Naive thymus-derived CD8-positive, alpha-beta T cell (primary cell): ENCODE results near the gene AMN. TPM values are rescaled to one million over a fixed set of nuclear protein-coding genes. Genes with fewer than 3 reads are reported as not detected.

Source experiments
- ATAC-seq, 2 donors: fragments of 150-1000 bp; cut with Tn5 transposase in 1 of 2; sonication (Bioruptor Pico), chemical (Tn5 transposase) in 1 of 2; 1 replicate in 1 of 2; 2 replicates in 1 of 2; pipeline ENCODE4 v1.10.0; 2021; ENCODE audit warnings: mild to moderate bottlenecking in 2 of 2, moderate library complexity in 2 of 2
- POLR2A ChIA-PET: fragments of 350-600 bp; sonication (Branson Sonifier 250); formaldehyde crosslinking; loops from one replicate; lab custom pipeline; 2021; ENCODE audit warnings: antibody characterized with exemption; lab: Charles Lee
- DNase-seq, 10 donors: peaks; one replicate each; pipeline versions ENCODE4 v3.0.0 to v3.0.0-alpha.2; 2020 to 2022
- H3K27ac Mint-ChIP-seq, 10 donors: one replicate each; pipeline ENCODE4 v1.8.0; 2020 to 2022; ENCODE audit warnings: mild to moderate bottlenecking in 10 of 10, mixed read lengths in 10 of 10, moderate library complexity in 4 of 10, inconsistent platforms in 1 of 10
- H3K27me3 Mint-ChIP-seq, 5 donors: one replicate each; pipeline ENCODE4 v1.8.0; 2021 to 2022; ENCODE audit warnings: mixed read lengths in 5 of 5
- H3K36me3 Mint-ChIP-seq, 3 donors: one replicate each; pipeline ENCODE4 v1.8.0; 2020 to 2022; ENCODE audit warnings: mixed read lengths in 3 of 3, mild to moderate bottlenecking in 2 of 3, inconsistent platforms in 1 of 3
- H3K4me1 Mint-ChIP-seq, 4 donors: one replicate each; pipeline ENCODE4 v1.8.0; 2021 to 2022; ENCODE audit warnings: mixed read lengths in 4 of 4
- H3K4me3 Mint-ChIP-seq, 10 donors: one replicate each; pipeline ENCODE4 v1.8.0; 2020 to 2022; ENCODE audit warnings: mild to moderate bottlenecking in 10 of 10, mixed read lengths in 10 of 10, moderate library complexity in 6 of 10, inconsistent platforms in 1 of 10
- H3K9me3 Mint-ChIP-seq, 9 donors: one replicate each; pipeline ENCODE4 v1.8.0; 2020 to 2022; ENCODE audit warnings: mixed read lengths in 9 of 9, mild to moderate bottlenecking in 3 of 9, inconsistent platforms in 1 of 9, moderate library complexity in 1 of 9
- polyA plus RNA-seq, 3 donors: library from polyadenylated mRNA; unstranded; fragments of 300-500 nt; fragmentation: Illumina TruSeq; gene quantifications; one replicate each; pipeline ENCODE4 v1.2.3, GENCODE V29; 2021
- total RNA-seq, 8 experiments: library from RNA in 2 of 8; stranded (reverse) in 2 of 8; gene quantifications; one replicate each; pipeline ENCODE4 v1.2.3 and lab custom pipeline; 2021 to 2026

AMN gene
- total and polyA plus RNA-seq, 5 experiments from 2014 or later: 2.3 to 20.8 (median 5.6) TPM

- no peaks in the 10 kb centered on the region for H3K27me3 Mint-ChIP-seq
- no peaks in the 10 kb centered on the region for H3K9me3 Mint-ChIP-seq
- peaks cover 14 to 57% (median 27%) of the 10 kb centered on the region in 4 donors for H3K4me1 Mint-ChIP-seq
- DNase-seq (peak in 1 of 10 donors; percentile 30), ATAC-seq (peak; percentile 26 to 41)
- peak overlapping the region; percentile 82 to 97 (median 90) for H3K27ac Mint-ChIP-seq
- H3K4me3 Mint-ChIP-seq: peak overlapping the region; percentile 65 to 83 (median 73)
- H3K36me3 Mint-ChIP-seq: peaks cover 0 to 46% (median 16%) of the 10 kb centered on the region in 3 donors
- POLR2A ChIA-PET: interaction anchor here (1.5 kb wide), 2 partner anchors 26 to 127 kb away, joined by 3 to 5 read pairs; no protein-coding TSS in a partner anchor
These were observed 20.8 kb upstream of the AMN start for GRCh38 chr14:102901633-102902032.

GRCh38 chr14:102902086-102902485, 20.4 kb upstream of the AMN start:
- Mint-ChIP-seq H3K4me3 (peak overlapping the region in 3 of 10 donors; percentile 68 to 78 (median 76)), H3K27ac (peak overlapping the region; percentile 40 to 97 (median 90)), H3K27me3 (no peaks in the 10 kb centered on the region), H3K36me3 (peaks cover 0 to 50% (median 16%) of the 10 kb centered on the region in 3 donors), H3K4me1 (peaks cover 14 to 57% (median 27%) of the 10 kb centered on the region in 4 donors), H3K9me3 (no peaks in the 10 kb centered on the region)
- no peak for ATAC-seq
- POLR2A ChIA-PET: interaction anchor here (1.5 kb wide), 1 partner anchor 26 kb away, joined by 5 read pairs; no protein-coding TSS in a partner anchor
- DNase-seq: no peak

- Mint-ChIP-seq H3K27me3 (no peaks in the 10 kb centered on the region), H3K36me3 (peaks cover 0 to 49% (median 16%) of the 10 kb centered on the region in 3 donors), H3K4me1 (peaks cover 14 to 56% (median 27%) of the 10 kb centered on the region in 4 donors), H3K9me3 (no peaks in the 10 kb centered on the region), H3K4me3 (no peak overlapping the region), H3K27ac (peak overlapping the region; percentile 57 to 97 (median 72))
- no peak for ATAC-seq
- POLR2A ChIA-PET: no interaction called here
- no peak for DNase-seq
These were observed 19.8 kb upstream of the AMN start for GRCh38 chr14:102902523-102903247.

GRCh38 chr14:102903248-102903888, 19.1 kb upstream of the AMN start:
- no peak for ATAC-seq
- H3K27me3 Mint-ChIP-seq: no peaks in the 10 kb centered on the region
- H3K27ac Mint-ChIP-seq: peak overlapping the region in 7 of 10 donors; percentile 3 to 97 (median 66)
- no peak for DNase-seq
- peaks cover 14 to 53% (median 26%) of the 10 kb centered on the region in 4 donors for H3K4me1 Mint-ChIP-seq
- H3K36me3 Mint-ChIP-seq: peaks cover 0 to 51% (median 16%) of the 10 kb centered on the region in 3 donors
- POLR2A ChIA-PET: no interaction called here
- no peaks in the 10 kb centered on the region for H3K9me3 Mint-ChIP-seq
- no peak overlapping the region for H3K4me3 Mint-ChIP-seq

GRCh38 chr14:102903889-102904512, 18.5 kb upstream of the AMN start:
- H3K4me3 Mint-ChIP-seq: no peak overlapping the region
- peaks cover 0 to 46% (median 16%) of the 10 kb centered on the region in 3 donors for H3K36me3 Mint-ChIP-seq
- ATAC-seq (no peak), DNase-seq (no peak)
- H3K9me3 Mint-ChIP-seq: no peaks in the 10 kb centered on the region
- H3K27ac Mint-ChIP-seq: peak overlapping the region in 5 of 10 donors; percentile 7 to 97 (median 66)
- POLR2A ChIA-PET: interaction anchor here (0.7 kb wide), 1 partner anchor 11 kb away, joined by 4 read pairs; no protein-coding TSS in a partner anchor
- H3K4me1 Mint-ChIP-seq: peaks cover 14 to 47% (median 21%) of the 10 kb centered on the region in 4 donors
- no peaks in the 10 kb centered on the region for H3K27me3 Mint-ChIP-seq

GRCh38 chr14:102905116-102906108, 17.1 kb upstream of the AMN start:
- Mint-ChIP-seq H3K36me3 (peaks cover 0 to 40% (median 12%) of the 10 kb centered on the region in 3 donors), H3K27me3 (no peaks in the 10 kb centered on the region), H3K27ac (peak overlapping the region in 4 of 10 donors; percentile 10 to 60 (median 31)), H3K4me1 (peaks cover 11 to 37% (median 20%) of the 10 kb centered on the region in 4 donors), H3K4me3 (no peak overlapping the region), H3K9me3 (no peaks in the 10 kb centered on the region)
- POLR2A ChIA-PET: no interaction called here
- ATAC-seq (no peak), DNase-seq (no peak)

GRCh38 chr14:102906616-102907302, 15.7 kb upstream of the AMN start:
- POLR2A ChIA-PET: no interaction called here

GRCh38 chr14:102907303-102907844, 15.1 kb upstream of the AMN start:
- Mint-ChIP-seq H3K9me3 (no peaks in the 10 kb centered on the region), H3K36me3 (peaks cover 0 to 42% (median 12%) of the 10 kb centered on the region in 3 donors), H3K4me3 (no peak overlapping the region), H3K4me1 (peaks cover 0 to 18% (median 4%) of the 10 kb centered on the region in 4 donors), H3K27me3 (no peaks in the 10 kb centered on the region), H3K27ac (no peak overlapping the region)
- POLR2A ChIA-PET: no interaction called here
- no peak for DNase-seq
- no peak for ATAC-seq

More at GRCh38 chr14:102906616-102907302, 15.7 kb upstream of the AMN start:
- Mint-ChIP-seq H3K4me3 (no peak overlapping the region), H3K9me3 (no peaks in the 10 kb centered on the region), H3K27ac (peak overlapping the region in 1 of 10 donors; percentile 43), H3K36me3 (peaks cover 0 to 43% (median 12%) of the 10 kb centered on the region in 3 donors), H3K27me3 (no peaks in the 10 kb centered on the region), H3K4me1 (peaks cover 3 to 24% (median 7%) of the 10 kb centered on the region in 4 donors)
- ATAC-seq (no peak), DNase-seq (no peak)

GRCh38 chr14:102907980-102908730, 14.3 kb upstream of the AMN start:
- POLR2A ChIA-PET: no interaction called here
- Mint-ChIP-seq H3K9me3 (no peaks in the 10 kb centered on the region), H3K27ac (peak overlapping the region in 1 of 10 donors; percentile 61), H3K4me1 (peaks cover 0 to 10% (median 1%) of the 10 kb centered on the region in 4 donors), H3K4me3 (no peak overlapping the region), H3K36me3 (peaks cover 0 to 38% (median 10%) of the 10 kb centered on the region in 3 donors), H3K27me3 (no peaks in the 10 kb centered on the region)
- no peak for DNase-seq
- no peak for ATAC-seq

GRCh38 chr14:102908766-102909455, 13.6 kb upstream of the AMN start:
- no peak overlapping the region for H3K4me3 Mint-ChIP-seq
- ATAC-seq: no peak
- DNase-seq: no peak
- H3K36me3 Mint-ChIP-seq: peaks cover 0 to 32% (median 7%) of the 10 kb centered on the region in 3 donors
- H3K4me1 Mint-ChIP-seq: peaks cover 0 to 4% (median 0%) of the 10 kb centered on the region in 4 donors
- H3K27ac Mint-ChIP-seq: peak overlapping the region in 4 of 10 donors; percentile 35 to 61 (median 50)
- H3K9me3 Mint-ChIP-seq: no peaks in the 10 kb centered on the region
- H3K27me3 Mint-ChIP-seq: no peaks in the 10 kb centered on the region
- POLR2A ChIA-PET: no interaction called here
